ENCODE results near the gene DNMBP.

GRCh38 chr10:99854860-99855259, 154.9 kb downstream of the DNMBP start:
- TF ChIP-seq CTCF (conservative IDR thresholded peaks at IDR 0.05) (peak; percentile 32), ZFX (IDR thresholded peaks at IDR 0.05) (no peak)
